Loucy (cell line): ENCODE measurements around the gene EXOC2.

Experiments used
- EZH2phosphoT487 ChIP-seq: fragments of 200-600 bp; IDR thresholded peaks from 2 replicates; pipeline ENCODE4 v1.6.1; 2018; ENCODE audit warnings: antibody characterized with exemption, mild to moderate bottlenecking, moderate library complexity, borderline replicate concordance
- TF ChIP-seq, protein P1 (sequence below): fragments of 200-600 bp; sonication (generic); conservative IDR thresholded peaks from 2 replicates; pipeline ENCODE4 v1.5.1; 2014; ENCODE audit warnings: mild to moderate bottlenecking, antibody characterized with exemption, low read length

DNA sequence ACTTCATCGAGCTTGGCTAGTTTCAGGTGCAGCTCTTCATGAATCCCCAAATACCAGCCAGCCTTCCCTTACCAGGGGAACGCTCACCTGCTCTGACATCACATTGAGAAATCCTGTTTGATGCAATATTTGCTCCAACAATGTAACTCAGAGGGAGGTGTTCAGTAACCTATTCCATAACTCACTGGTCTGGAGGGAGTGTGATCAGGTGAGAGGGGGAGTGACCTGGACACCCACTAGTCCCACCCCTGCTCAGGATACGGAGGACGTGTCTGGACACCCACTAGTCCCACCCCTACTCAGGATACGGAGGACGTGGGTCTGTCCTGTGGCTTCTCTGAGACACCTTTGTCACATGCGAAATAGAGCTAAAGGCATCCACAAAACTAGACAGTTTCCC is 106.4 kb downstream of the EXOC2 start:
- TF ChIP-seq, protein P1, sequence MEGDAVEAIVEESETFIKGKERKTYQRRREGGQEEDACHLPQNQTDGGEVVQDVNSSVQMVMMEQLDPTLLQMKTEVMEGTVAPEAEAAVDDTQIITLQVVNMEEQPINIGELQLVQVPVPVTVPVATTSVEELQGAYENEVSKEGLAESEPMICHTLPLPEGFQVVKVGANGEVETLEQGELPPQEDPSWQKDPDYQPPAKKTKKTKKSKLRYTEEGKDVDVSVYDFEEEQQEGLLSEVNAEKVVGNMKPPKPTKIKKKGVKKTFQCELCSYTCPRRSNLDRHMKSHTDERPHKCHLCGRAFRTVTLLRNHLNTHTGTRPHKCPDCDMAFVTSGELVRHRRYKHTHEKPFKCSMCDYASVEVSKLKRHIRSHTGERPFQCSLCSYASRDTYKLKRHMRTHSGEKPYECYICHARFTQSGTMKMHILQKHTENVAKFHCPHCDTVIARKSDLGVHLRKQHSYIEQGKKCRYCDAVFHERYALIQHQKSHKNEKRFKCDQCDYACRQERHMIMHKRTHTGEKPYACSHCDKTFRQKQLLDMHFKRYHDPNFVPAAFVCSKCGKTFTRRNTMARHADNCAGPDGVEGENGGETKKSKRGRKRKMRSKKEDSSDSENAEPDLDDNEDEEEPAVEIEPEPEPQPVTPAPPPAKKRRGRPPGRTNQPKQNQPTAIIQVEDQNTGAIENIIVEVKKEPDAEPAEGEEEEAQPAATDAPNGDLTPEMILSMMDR: no peak
- TF ChIP-seq EZH2phosphoT487: no peak
